Bronchial epithelial cell (primary cell): Measurements from ENCODE around the gene XPO4. TPM values are rescaled to one million over a fixed set of nuclear protein-coding genes. Genes with fewer than 3 reads are reported as not detected.
A peak's percentile ranks its signal among the peaks of the same experiment; 100 is the strongest.
"Not testable (repeated sequence)": the region's sequence is repeated elsewhere in the genome, so short reads cannot be mapped to it uniquely, and the experiment has no call there.

ENCODE experiments used
- DNase-seq: peaks from one replicate; pipeline ENCODE4 v3.0.0-alpha.2; 2010; ENCODE audit warnings: low read depth
- FAIRE-seq: peaks from 2 replicates; lab custom pipeline; 2011; peaks lifted over from hg19 to GRCh38; lab: Jason Lieb, UNC
- H3K27me3 ChIP-seq: 2 replicates; pipeline ENCODE4 v1.5.1; 2011; ENCODE audit warnings: low read length; ENCODE audit not compliant: control insufficient read depth, insufficient read depth
- H3K36me3 ChIP-seq: 2 replicates; pipeline ENCODE4 v1.5.1; 2011; ENCODE audit warnings: low read length; ENCODE audit not compliant: control insufficient read depth, insufficient read depth
- H3K4me3 ChIP-seq: 2 replicates; pipeline ENCODE4 v1.5.1; 2011; ENCODE audit warnings: mild to moderate bottlenecking, low read depth, low read length, control low read depth
- total RNA-seq: library from RNA; depleted of rRNA; stranded (reverse); fragments of >200 nt; gene quantifications from 2 replicates; pipeline ENCODE4 v1.2.1, GENCODE V29; 2014
- TF ChIP-seq, protein P1 (sequence below): IDR thresholded peaks from 2 replicates; pipeline ENCODE4 v1.5.1; 2011; ENCODE audit warnings: mild to moderate bottlenecking, moderate library complexity, low read length, control low read depth, inconsistent platforms; ENCODE audit not compliant: insufficient read depth, severe bottlenecking

The XPO4 gene
- total RNA-seq, 1 donor from 2014 or later = 16.8 TPM

DNA sequence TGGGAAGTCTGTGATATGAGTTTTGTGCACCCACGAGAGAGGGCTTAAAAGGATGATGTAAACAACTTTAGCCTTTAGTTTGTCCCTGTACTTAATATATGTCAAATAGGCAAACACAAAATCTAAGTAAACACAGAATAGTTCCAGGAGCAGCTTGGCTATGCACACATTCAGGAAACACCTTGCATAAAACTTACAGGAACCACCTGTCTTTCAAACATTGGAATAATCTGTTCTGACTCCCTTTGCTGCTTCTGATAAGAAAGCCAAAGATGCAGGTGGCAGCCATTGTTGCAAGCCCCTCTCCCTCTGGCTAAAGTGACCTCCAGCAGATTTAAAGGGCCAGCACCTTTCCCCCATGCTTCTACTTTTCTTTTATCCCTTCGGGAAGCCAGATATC, 133.5 kb downstream of the XPO4 start:
- no peak for DNase-seq
- Histone ChIP-seq H3K36me3 (no peaks in the 10 kb centered on the region), H3K4me3 (no peak overlapping the region), H3K27me3 (no peaks in the 10 kb centered on the region)
- no peak for FAIRE-seq
- TF ChIP-seq, protein P1, sequence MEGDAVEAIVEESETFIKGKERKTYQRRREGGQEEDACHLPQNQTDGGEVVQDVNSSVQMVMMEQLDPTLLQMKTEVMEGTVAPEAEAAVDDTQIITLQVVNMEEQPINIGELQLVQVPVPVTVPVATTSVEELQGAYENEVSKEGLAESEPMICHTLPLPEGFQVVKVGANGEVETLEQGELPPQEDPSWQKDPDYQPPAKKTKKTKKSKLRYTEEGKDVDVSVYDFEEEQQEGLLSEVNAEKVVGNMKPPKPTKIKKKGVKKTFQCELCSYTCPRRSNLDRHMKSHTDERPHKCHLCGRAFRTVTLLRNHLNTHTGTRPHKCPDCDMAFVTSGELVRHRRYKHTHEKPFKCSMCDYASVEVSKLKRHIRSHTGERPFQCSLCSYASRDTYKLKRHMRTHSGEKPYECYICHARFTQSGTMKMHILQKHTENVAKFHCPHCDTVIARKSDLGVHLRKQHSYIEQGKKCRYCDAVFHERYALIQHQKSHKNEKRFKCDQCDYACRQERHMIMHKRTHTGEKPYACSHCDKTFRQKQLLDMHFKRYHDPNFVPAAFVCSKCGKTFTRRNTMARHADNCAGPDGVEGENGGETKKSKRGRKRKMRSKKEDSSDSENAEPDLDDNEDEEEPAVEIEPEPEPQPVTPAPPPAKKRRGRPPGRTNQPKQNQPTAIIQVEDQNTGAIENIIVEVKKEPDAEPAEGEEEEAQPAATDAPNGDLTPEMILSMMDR = no peak

DNA sequence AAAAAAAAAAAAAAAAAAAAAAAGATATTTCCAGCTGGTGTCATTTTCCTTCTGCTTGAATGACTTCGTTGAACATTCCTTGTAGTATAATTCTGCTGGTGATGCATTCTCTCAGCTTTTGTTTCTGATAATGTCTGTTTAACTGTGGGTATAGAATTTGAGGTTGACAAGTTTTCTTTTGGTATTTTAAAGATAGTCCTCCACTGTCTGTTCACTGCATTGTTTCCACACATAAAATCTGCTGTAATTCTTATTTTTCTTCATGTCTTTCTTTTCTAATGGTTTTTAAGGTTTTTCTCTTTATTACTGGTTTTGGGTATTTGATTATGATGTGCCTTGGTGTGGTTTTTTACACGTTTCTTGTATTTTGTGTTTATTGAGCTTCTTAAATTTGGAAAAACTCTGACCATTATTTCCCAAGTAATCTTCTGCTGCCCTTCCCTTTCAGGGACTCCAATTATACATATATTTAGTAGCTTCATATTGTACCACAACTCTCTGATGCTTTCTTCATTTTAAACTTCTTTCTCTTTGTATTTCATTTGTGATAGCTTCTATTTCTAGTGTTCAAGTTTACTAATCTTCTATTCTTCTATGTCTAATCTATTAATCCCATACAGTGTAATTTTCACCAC, 135.1 kb downstream of the XPO4 start:
- no peak for FAIRE-seq
- no peak overlapping the region for H3K4me3 ChIP-seq
- TF ChIP-seq, protein P1 = no peak
- H3K36me3 ChIP-seq = no peaks in the 10 kb centered on the region
- no peak for DNase-seq
- no peaks in the 10 kb centered on the region for H3K27me3 ChIP-seq

DNA sequence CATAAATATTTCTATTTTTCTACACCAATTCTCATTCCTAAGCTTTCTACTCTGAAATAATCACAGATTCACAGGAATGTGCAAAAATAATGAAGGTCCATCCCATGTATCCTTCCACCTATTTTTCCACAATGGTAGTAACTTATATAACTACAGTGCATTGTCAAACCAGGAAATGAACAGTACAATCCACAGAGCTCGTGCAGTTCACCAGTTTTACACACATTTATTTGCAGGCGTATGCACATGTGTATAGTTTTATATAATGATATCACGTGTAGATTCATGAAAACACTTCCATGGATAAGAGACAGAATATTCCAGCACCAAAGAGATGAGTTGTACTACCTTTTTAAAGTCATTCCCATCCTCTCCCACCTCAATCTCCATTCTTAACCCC, 141.7 kb downstream of the XPO4 start:
- TF ChIP-seq, protein P1 = no peak
- FAIRE-seq (no peak), DNase-seq (no peak)
- no peaks in the 10 kb centered on the region for H3K27me3 ChIP-seq
- no peak overlapping the region for H3K4me3 ChIP-seq
- H3K36me3 ChIP-seq = no peaks in the 10 kb centered on the region

DNA sequence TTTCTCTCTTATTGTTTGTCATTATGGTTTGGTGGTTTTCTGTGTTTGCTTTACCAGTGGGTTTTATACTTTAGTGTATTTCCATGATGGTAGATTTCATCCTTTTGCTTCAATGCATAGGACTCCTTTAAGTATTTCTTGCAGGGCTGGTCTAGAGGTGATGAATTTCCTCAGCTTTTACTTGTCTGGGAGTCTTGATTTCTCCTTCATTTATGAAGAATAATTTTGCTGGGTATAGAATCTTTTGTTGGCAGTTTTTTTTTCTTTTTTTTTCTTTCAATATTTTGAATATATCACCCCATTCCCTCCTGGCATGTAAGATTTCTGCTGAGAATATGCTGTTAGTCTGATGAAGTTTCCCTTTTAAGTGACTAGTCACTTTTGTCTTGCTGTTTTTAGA, 148.5 kb downstream of the XPO4 start:
- Histone ChIP-seq H3K27me3 (no peaks in the 10 kb centered on the region), H3K36me3 (no peaks in the 10 kb centered on the region), H3K4me3 (no peak overlapping the region)
- no peak for DNase-seq
- FAIRE-seq = no peak
- TF ChIP-seq, protein P1 = no peak

DNA sequence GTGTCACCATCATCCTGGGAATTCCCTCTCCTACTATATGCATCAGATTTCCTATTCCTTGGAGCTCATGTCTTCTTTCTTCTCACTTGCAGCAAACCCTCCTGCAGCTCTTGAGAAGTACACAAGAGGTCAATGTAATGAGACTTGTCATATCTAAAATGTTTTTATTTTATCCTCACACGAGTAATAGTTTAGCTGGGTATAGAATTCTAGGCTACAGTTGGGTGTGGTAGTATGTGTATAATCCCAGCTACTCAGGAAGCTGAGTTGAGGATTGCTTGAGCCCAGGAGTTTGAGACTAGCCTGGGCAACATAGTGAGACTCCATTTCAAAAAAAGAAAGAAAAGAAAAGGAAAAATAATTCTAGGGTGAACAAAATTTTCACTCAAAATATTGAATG, 153.2 kb downstream of the XPO4 start:
- no peaks in the 10 kb centered on the region for H3K27me3 ChIP-seq

DNA sequence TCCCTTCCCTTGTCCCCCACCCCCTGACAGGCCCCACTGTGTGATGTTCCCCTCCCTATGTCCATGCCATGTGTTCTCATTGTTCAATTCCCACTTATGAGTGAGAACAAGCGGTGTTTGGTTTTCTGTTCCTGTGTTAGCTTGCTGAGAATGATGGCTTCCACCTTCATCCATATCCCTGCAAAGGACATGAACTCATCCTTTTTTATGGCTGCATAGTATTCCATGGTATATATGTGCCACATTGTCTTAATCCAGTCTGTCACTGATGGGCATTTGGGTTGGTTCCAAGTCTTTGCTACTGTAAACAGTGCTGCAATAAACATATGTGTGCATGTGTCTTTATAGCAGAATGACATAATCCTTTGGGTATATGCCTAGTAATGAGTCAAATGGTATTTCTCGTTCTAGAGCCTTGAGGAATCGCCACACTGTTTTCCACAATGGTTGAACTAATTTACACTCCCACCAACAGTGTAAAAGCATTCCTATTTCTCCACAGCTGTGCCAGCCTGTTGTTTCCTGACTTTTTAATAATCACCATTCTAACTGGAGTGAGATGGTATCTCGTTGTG, 158.6 kb downstream of the XPO4 start:
- H3K36me3 ChIP-seq, H3K27me3 ChIP-seq, H3K4me3 ChIP-seq, FAIRE-seq: not testable (repeated sequence)
- DNase-seq = peak; percentile 3

More for the DNA sequence above, 153.2 kb downstream of the XPO4 start:
- FAIRE-seq (no peak), DNase-seq (no peak)
- TF ChIP-seq, protein P1 = no peak
- Histone ChIP-seq H3K36me3 (no peaks in the 10 kb centered on the region), H3K4me3 (no peak overlapping the region)
